Spleen (tissue), 7 donors: Measurements from ENCODE around the gene LHFPL3.

Source experiments
- CTCF ChIP-seq, 11 experiments: fragments of 200-600 bp in 7 of 11; fragments of 450-650 bp in 4 of 11; sonication (generic) in 4 of 11; IDR thresholded peaks in 8 of 11; conservative IDR thresholded peaks in 3 of 11; 1 replicate in 7 of 11; 2 replicates in 4 of 11; pipeline versions ENCODE4 v1.4.0 to v1.8.0; 2016 to 2021; ENCODE audit warnings: antibody characterized with exemption in 11 of 11, inconsistent platforms in 4 of 11, mild to moderate bottlenecking in 1 of 11
- POLR2A ChIP-seq, 3 donors: fragments of 450-650 bp; IDR thresholded peaks; one replicate each; pipeline ENCODE4 v1.5.1; 2017; ENCODE audit warnings: antibody characterized with exemption in 3 of 3, mild to moderate bottlenecking in 1 of 3
- POLR2AphosphoS5 ChIP-seq, 3 donors: sonication (generic); formaldehyde crosslinking; IDR thresholded peaks; one replicate each; pipeline ENCODE4 v1.5.1; 2017; ENCODE audit warnings: antibody characterized with exemption in 3 of 3
- donor health status: DM: no; HTN: no; CAD: no; lungs with moderate emphysema.
- donor health status: DM: no; HTN: no; CAD: no.
- donor health status: DM: no; HTN: no; CAD: no.

- TF ChIP-seq CTCF (IDR thresholded peaks at IDR 0.05 in 8 of 11, conservative IDR thresholded peaks at IDR 0.05 in 3 of 11), result no peak
- TF ChIP-seq POLR2AphosphoS5 (IDR thresholded peaks at IDR 0.05), result no peak
- TF ChIP-seq POLR2A (IDR thresholded peaks at IDR 0.05), result no peak
These were observed 462.0 kb downstream of the LHFPL3 start for GRCh38 chr7:104790440-104790839.
